ENCODE results near the gene C11orf97. TPM values are rescaled to one million over a fixed set of nuclear protein-coding genes. Genes with fewer than 3 reads are reported as not detected.

Gene C11orf97
- total RNA-seq, 1 experiment from 2014 or later = not detected

GRCh38 chr11:94574193-94574961, 62.1 kb downstream of the C11orf97 start:
- intact Hi-C loops (cut with micrococcal nuclease; ENCODE audit: unreplicated experiment) = no loop called here
- H3K27me3 Mint-ChIP-seq (ENCODE audit: unreplicated experiment) = no peaks in the 10 kb centered on the region
- no peak overlapping the region for H3K4me3 Mint-ChIP-seq (ENCODE audit: low read depth, unreplicated experiment)
- TF ChIP-seq CTCF (IDR thresholded peaks at IDR 0.05; ENCODE audit: unreplicated experiment) = no peak
- H3K9me3 Mint-ChIP-seq (ENCODE audit: low read depth, unreplicated experiment) = no peaks in the 10 kb centered on the region
- no peaks in the 10 kb centered on the region for H3K36me3 Mint-ChIP-seq (ENCODE audit: insufficient read depth, unreplicated experiment)
- CTCF ChIA-PET = no interaction called here
- no peaks in the 10 kb centered on the region for H3K4me1 Mint-ChIP-seq (ENCODE audit: low read depth, unreplicated experiment)
- DNase-seq = no peak
- H3K27ac Mint-ChIP-seq (ENCODE audit: unreplicated experiment) = no peak overlapping the region
- BruUV-seq (replicated peaks) = no TSS peak

GRCh38 chr11:94576306-94576705, 64.0 kb downstream of the C11orf97 start:
- Mint-ChIP-seq H3K27ac (ENCODE audit: unreplicated experiment) (no peak overlapping the region), H3K27me3 (ENCODE audit: unreplicated experiment) (no peaks in the 10 kb centered on the region), H3K4me3 (ENCODE audit: low read depth, unreplicated experiment) (no peak overlapping the region), H3K36me3 (ENCODE audit: insufficient read depth, unreplicated experiment) (no peaks in the 10 kb centered on the region), H3K9me3 (ENCODE audit: low read depth, unreplicated experiment) (no peaks in the 10 kb centered on the region), H3K4me1 (ENCODE audit: low read depth, unreplicated experiment) (no peaks in the 10 kb centered on the region)
- CTCF ChIA-PET = no interaction called here
- TF ChIP-seq CTCF (IDR thresholded peaks at IDR 0.05; ENCODE audit: unreplicated experiment) = no peak
- intact Hi-C loops (cut with micrococcal nuclease; ENCODE audit: unreplicated experiment) = no loop called here
- no peak for DNase-seq
- no TSS peak for BruUV-seq (replicated peaks)

- CTCF ChIA-PET = no interaction called here
- BruUV-seq (replicated peaks) = no TSS peak
- intact Hi-C loops (cut with micrococcal nuclease; ENCODE audit: unreplicated experiment) = no loop called here
Measured at GRCh38 chr11:94577841-94578240, 65.6 kb downstream of the C11orf97 start.

More at GRCh38 chr11:94577841-94578240, 65.6 kb downstream of the C11orf97 start:
- H3K36me3 Mint-ChIP-seq (ENCODE audit: insufficient read depth, unreplicated experiment) = no peaks in the 10 kb centered on the region
- no peak overlapping the region for H3K4me3 Mint-ChIP-seq (ENCODE audit: low read depth, unreplicated experiment)
- no peak for DNase-seq
- H3K9me3 Mint-ChIP-seq (ENCODE audit: low read depth, unreplicated experiment) = no peaks in the 10 kb centered on the region
- H3K27me3 Mint-ChIP-seq (ENCODE audit: unreplicated experiment) = no peaks in the 10 kb centered on the region
- no peak for TF ChIP-seq CTCF (IDR thresholded peaks at IDR 0.05; ENCODE audit: unreplicated experiment)
- H3K27ac Mint-ChIP-seq (ENCODE audit: unreplicated experiment) = no peak overlapping the region
- peaks cover 10% of the 10 kb centered on the region for H3K4me1 Mint-ChIP-seq (ENCODE audit: low read depth, unreplicated experiment)

Small RNAs within 50 kb of the gene (microRNA-seq; reads per million reads assigned to microRNA genes)
- gene MIR548L = 20.0 reads per million, percentile 44 among the genes with 10 or more reads in this experiment

Other genes starting within 250 kb of the C11orf97 start
- gene IZUMO1R, start 207.9 kb upstream of the C11orf97 start, total RNA-seq (2022) = not detected in 2 replicates
- 0.07 and 0.19 TPM in 2 replicates for gene GPR83, start 111.0 kb upstream of the C11orf97 start, total RNA-seq (2022)
- gene MRE11, start 18.6 kb upstream of the C11orf97 start, total RNA-seq (2022) = 25.6 and 27.2 TPM in 2 replicates
- 10.1 and 10.3 TPM in 2 replicates for gene ANKRD49, start 18.5 kb upstream of the C11orf97 start, total RNA-seq (2022)
- 28.6 and 32.9 TPM in 2 replicates for gene FUT4, start 31.5 kb downstream of the C11orf97 start, total RNA-seq (2022)
- 7.7 and 9.9 TPM in 2 replicates for gene PIWIL4, start 54.9 kb downstream of the C11orf97 start, total RNA-seq (2022)

Measured in Calu3 (cell line).